ENCODE measurements around the gene ZNF341. TPM values are rescaled to one million over a fixed set of nuclear protein-coding genes. Genes with fewer than 3 reads are reported as not detected.
A peak's percentile ranks its signal among the peaks of the same experiment; 100 is the strongest.

The ZNF341 gene
- total and polyA plus RNA-seq, 2 donors (not counting 1 experiment from before 2014, with no cell fraction given) = 9.1 to 10.9 TPM

GRCh38 chr20:33685328-33686099, 46.3 kb upstream of the ZNF341 start:
- Histone ChIP-seq H4K20me1 (ENCODE audit: control insufficient read depth, insufficient read depth, low read length, poor library complexity, severe bottlenecking) (no peaks in the 10 kb centered on the region), H3K79me2 (ENCODE audit: control insufficient read depth, insufficient read depth, low read length) (no peaks in the 10 kb centered on the region), H3K4me3 (ENCODE audit: control extremely low read depth in 1 of 5, extremely low read depth in 1 of 5, insufficient read depth in 1 of 5, low read depth in 2 of 5, low read length in 4 of 5) (peak overlapping the region in 4 of 5 experiments; percentile 28 to 56 (median 40)), H3K9me3 (ENCODE audit: control extremely low read depth in 1 of 3, control insufficient read depth in 2 of 3, insufficient read depth in 1 of 3, low read length in 2 of 3) (no peaks in the 10 kb centered on the region), H3K27me3 (replicated peaks in 1 of 4; ENCODE audit: control extremely low read depth in 1 of 4, control insufficient read depth in 3 of 4, insufficient read depth in 4 of 4, low read length in 3 of 4) (no peaks in the 10 kb centered on the region), H3K4me1 (ENCODE audit: control insufficient read depth in 2 of 2, insufficient read depth in 2 of 2, low read length in 2 of 2) (peaks cover 17 to 23% of the 10 kb centered on the region in 2 donors), H3K4me2 (replicated peaks; ENCODE audit: low read depth, low read length, poor library complexity, severe bottlenecking) (peak overlapping the region; percentile 96), H3K27ac (ENCODE audit: low read length in 2 of 2) (peak overlapping the region; percentile 50 to 65), H3K9ac (ENCODE audit: low read length) (peak overlapping the region; percentile 42), H3K36me3 (replicated peaks in 1 of 2; ENCODE audit: control extremely low read depth in 1 of 2, control insufficient read depth in 1 of 2, extremely low read depth in 1 of 2, insufficient read depth in 2 of 2, low read length in 1 of 2) (no peaks in the 10 kb centered on the region), H2AFZ (ENCODE audit: insufficient read depth, low read depth, low read length, poor library complexity, severe bottlenecking) (peak overlapping the region; percentile 76)
- ChIA-PET POLR2A (interaction anchor here (0.6 to 1.3 kb wide), 4 partner anchors 10 to 98 kb away, joined by 4 to 6 read pairs (median 4); partner anchors contain the start of gene ACTL10), CTCF (interaction anchor here (0.6 to 1.8 kb wide), 8 partner anchors 13 to 903 kb away, joined by 3 to 7 read pairs (median 4); partner anchors contain the start of gene ACTL10)
- no peak for TF ChIP-seq EZH2 (IDR thresholded peaks at IDR 0.05; ENCODE audit: borderline replicate concordance, insufficient read depth, low read depth, low read length, poor library complexity, severe bottlenecking)
- no peak for TF ChIP-seq CTCF (IDR thresholded peaks at IDR 0.05)
- H3K27me3 Mint-ChIP-seq = no peaks in the 10 kb centered on the region
- peak overlapping the region; percentile 84 for H3K27ac Mint-ChIP-seq
- H3K4me3 Mint-ChIP-seq = peak overlapping the region; percentile 81
- peaks cover 30% of the 10 kb centered on the region for H3K4me1 Mint-ChIP-seq
- WGBS (ENCODE audit: insufficient coverage) = under 1% methylated on average over 53 of the region's 53 CpGs
- ATAC-seq (ENCODE audit: low read depth) = peak; percentile 19
- intact Hi-C loops (cut with micrococcal nuclease) = loop anchor here (1.0 kb wide), 6 partner anchors 11 to 276 kb away; partner anchors contain the start of genes ACTL10, CHMP4B, NECAB3 and PXMP4
- no peaks in the 10 kb centered on the region for H3K9me3 Mint-ChIP-seq (ENCODE audit: insufficient read depth)
- peak; percentile 77 for DNase-seq
